VCaP (cell line): Measurements from ENCODE around the gene PXK.
A peak's percentile ranks its signal among the peaks of the same experiment; 100 is the strongest.

ENCODE experiments used
- H3K27ac ChIP-seq: fragments of 450-650 bp; 2 replicates; pipeline ENCODE4 v1.5.1; 2017
- CTCF ChIP-seq: fragments of 450-650 bp; conservative IDR thresholded peaks from 2 replicates; pipeline ENCODE4 v1.5.1; 2017; ENCODE audit warnings: mild to moderate bottlenecking, moderate library complexity

Gene PXK

DNA sequence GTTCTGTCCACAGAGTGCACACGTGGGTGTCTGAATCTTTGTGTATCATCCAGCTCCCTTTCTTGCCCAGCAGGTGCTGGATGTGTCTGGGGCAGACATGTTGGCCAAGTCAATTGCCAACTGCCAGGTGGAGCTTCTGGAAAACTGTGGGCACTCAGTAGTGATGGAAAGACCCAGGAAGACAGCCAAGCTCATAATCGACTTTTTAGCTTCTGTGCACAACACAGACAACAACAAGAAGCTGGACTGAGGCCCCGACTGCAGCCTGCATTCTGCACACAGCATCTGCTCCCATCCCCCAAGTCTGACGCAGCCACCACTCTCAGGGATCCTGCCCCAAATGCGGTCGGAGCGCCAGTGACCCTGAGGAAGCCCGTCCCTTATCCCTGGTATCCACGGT is 39.2 kb upstream of the PXK start:
- no peak for TF ChIP-seq CTCF
- no peak overlapping the region for H3K27ac ChIP-seq

DNA sequence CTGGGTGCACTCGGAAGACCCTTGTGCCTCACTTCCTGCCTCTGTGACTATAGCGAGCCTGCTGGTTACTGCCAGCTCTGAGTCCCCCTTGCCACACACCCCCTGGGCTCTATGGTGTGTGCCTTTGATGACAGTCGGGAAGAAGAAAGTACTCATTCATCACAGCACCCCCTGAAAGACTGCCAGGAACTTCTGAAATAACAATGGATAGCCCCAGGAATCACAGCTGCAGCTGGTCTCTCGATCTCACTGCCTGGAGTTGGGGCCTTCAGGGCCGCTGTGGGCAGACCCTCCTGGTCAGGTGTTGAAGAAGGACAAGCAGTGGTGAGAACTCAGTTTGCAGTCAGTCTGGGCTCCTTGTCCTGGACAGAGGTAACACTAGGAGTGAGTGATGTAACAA is 36.4 kb upstream of the PXK start:
- no peak overlapping the region for H3K27ac ChIP-seq
- TF ChIP-seq CTCF: no peak

DNA sequence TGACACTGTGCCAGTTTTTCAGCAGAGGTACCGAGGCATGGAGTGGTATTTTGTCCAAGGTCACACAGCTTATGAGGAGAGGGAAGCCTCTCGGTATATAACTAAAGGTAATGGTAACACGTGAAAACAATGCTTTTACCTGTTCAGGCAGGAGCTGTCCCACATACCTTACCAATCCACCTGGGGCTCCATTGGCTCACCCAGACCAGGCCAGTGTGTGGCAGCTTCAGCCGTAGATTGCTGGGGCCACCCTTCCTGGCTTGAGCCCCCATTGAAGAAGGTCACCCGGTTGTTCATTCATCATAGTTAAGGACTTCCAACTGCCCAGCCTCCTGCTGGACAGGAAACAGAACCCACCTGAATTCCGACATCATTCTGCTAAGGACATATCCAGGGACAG is 35.8 kb upstream of the PXK start:
- H3K27ac ChIP-seq: no peak overlapping the region
- TF ChIP-seq CTCF: no peak

DNA sequence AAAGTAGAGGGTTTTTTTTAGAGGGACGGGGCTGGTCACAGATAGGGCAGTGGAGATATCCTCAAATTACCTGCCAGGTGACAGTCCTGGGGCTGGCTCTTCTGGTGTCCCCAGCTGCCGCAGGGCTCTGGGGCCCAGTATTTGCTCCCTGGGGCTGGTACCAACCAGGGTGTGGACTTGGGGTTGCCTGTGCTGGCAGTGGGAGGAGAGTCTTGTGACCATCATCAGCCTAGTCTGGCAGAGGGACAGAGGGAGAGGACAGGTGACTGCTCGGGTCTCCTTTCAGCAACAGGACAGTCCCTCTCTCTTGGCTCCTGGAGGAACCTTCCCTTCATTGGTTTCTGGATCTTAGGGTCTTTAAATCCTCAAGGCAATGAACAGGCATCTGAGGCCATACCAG is 34.5 kb upstream of the PXK start:
- TF ChIP-seq CTCF: no peak
- H3K27ac ChIP-seq: no peak overlapping the region

DNA sequence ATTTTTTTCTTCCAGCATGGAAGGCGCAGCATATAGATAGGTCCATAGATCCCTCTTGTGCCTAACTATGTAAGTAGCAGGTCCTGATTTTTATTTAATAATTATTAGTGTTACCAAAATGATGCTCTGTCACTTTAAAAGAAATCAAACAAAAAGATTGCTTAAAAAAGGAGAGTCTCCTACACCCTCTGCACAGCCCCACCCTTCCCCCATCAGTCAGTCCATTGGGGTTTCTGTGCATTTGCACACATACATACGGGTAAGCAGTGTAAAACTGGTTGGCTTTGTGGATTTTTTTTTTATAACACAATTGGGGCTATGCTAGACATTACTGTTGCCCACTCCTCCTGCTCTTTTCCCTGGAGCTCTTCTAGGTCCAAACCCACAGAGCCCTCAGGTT is 33.6 kb upstream of the PXK start:
- no peak overlapping the region for H3K27ac ChIP-seq
- no peak for TF ChIP-seq CTCF

DNA sequence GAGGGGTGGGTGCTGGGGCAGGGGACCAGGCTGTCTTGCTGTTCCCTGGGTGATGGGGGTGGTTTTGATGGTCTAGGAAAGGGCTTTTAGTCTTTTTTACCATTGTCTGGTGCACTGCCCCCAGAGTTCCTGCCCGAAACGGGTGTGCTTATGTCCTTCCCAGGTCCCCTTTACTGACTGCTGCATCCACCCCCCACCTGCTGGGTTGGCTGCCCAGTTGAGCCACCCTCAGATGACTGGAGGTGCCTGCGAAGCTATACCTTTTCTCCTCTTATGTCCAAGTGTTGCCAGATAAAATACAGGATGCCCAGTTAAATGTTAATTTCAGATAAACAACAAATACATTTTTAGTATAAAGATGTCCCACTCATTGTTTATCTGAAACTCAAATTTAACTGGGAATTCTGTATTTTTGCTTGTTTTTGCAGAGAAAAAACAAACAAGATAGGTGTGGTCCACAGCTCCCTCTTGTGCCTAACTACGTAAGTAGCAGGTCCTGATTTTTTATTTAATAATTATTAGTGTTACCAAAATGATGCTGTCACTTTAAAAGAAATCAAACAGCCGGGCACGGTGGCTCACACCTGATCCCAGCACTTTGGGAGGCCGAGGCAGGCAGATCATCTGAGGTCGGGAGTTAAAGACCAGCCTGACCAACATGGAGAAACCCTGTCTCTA is 32.7 kb upstream of the PXK start:
- peak; percentile 84 for TF ChIP-seq CTCF
- no peak overlapping the region; the same call in 1 of the 2 replicates for H3K27ac ChIP-seq

DNA sequence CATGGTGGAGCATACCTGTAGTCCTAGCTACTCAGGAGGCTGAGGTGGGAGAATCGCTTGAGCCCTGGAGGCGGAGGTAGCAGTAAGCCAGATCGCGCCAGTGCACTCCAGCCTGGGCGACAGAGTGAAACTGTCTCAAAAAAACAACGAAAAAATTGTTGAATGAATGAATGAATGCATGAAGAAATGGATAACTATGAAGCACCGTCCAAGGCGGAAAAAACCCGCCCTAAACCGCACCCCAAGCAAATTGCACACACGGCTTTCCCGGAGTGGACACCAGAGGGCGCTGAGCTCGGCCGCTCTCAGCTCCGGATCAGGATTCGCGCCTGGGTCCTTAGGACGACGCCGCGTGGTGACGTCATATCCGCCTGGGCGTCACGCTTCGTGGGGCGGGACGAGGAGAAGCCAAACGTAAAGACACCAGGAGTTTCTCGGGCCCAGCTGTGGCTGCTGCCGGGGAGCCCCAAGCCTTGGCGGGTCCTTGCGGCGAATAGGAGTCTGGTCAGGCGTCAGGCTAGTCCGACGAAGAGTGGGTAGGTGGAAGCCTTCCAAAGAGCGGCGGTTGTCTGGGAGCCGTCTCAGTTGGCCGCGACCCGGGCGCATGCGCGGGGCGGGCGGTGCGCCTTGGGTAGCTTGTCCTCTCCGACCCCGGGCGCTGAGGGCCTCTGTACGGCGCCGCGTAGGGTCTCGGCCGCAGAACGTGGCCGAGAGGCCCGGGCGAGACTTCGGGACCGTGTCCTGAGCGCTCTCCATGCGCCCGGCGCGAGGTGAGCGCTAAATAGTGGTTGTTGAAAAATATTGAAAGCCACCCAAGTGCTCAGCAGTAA is 26.6 kb upstream of the PXK start, which contains the start of the genes HTD2 and RPP14:
Gene HTD2, plus strand, starts transcription at position 639 of the 830 bp plus-strand sequence. CDS start 11,094 bp downstream, outside the sequence.
Gene RPP14, plus strand, starts transcription at position 364 of the 830 bp plus-strand sequence. CDS start 4,085 bp downstream, outside the sequence.
- H3K27ac ChIP-seq: peak within 1 kb of the TSS; percentile 97
- TF ChIP-seq CTCF: peak; percentile 99
